Activated T-helper 17 cell treated with anti-CD3 and anti-CD28 coated beads, Interleukin-2, amount 50 U/mL, for 72 hours (primary cell): ENCODE data around the gene DMAC1. TPM values are rescaled to one million over a fixed set of nuclear protein-coding genes. Genes with fewer than 3 reads are reported as not detected.

Experiments
- ATAC-seq: fragments of 150-1000 bp; cut with Tn5 transposase; replicated peaks from 2 replicates; pipeline ENCODE4 v1.10.0; 2021; ENCODE audit warnings: mild to moderate bottlenecking, moderate library complexity
- H3K27ac Mint-ChIP-seq: one replicate; pipeline ENCODE4 v1.8.0; 2022; ENCODE audit warnings: mixed read lengths
- H3K27me3 Mint-ChIP-seq: one replicate; pipeline ENCODE4 v1.8.0; 2022; ENCODE audit warnings: mixed read lengths
- H3K36me3 Mint-ChIP-seq: one replicate; pipeline ENCODE4 v1.8.0; 2022; ENCODE audit warnings: low read depth, mild to moderate bottlenecking, mixed read lengths
- H3K4me1 Mint-ChIP-seq: one replicate; pipeline ENCODE4 v1.8.0; 2022; ENCODE audit warnings: mixed read lengths
- H3K4me3 Mint-ChIP-seq: one replicate; pipeline ENCODE4 v1.8.0; 2022; ENCODE audit warnings: mild to moderate bottlenecking, mixed read lengths
- H3K9me3 Mint-ChIP-seq: one replicate; pipeline ENCODE4 v1.8.0; 2022; ENCODE audit warnings: mixed read lengths
- total RNA-seq, 2 donors: library from RNA; stranded (reverse); gene quantifications; one replicate each; pipeline ENCODE4 v1.2.3, GENCODE V29; 2022

The DMAC1 gene
- total RNA-seq, 2 donors from 2014 or later = 23.6 to 35.1 TPM

GRCh38 chr9:7794196-7794595, 5.4 kb downstream of the DMAC1 start:
- no peaks in the 10 kb centered on the region for H3K9me3 Mint-ChIP-seq
- peak overlapping the region; percentile 7 for H3K4me3 Mint-ChIP-seq
- peaks cover 59% of the 10 kb centered on the region for H3K36me3 Mint-ChIP-seq
- ATAC-seq = peak; percentile 59
- H3K27me3 Mint-ChIP-seq = no peaks in the 10 kb centered on the region
- peaks cover 25% of the 10 kb centered on the region for H3K4me1 Mint-ChIP-seq
- peak overlapping the region; percentile 61 for H3K27ac Mint-ChIP-seq

GRCh38 chr9:7791394-7791793, 8.2 kb downstream of the DMAC1 start:
- H3K4me1 Mint-ChIP-seq = peaks cover 19% of the 10 kb centered on the region
- H3K36me3 Mint-ChIP-seq = peaks cover 38% of the 10 kb centered on the region
- no peak for ATAC-seq
- H3K4me3 Mint-ChIP-seq = no peak overlapping the region
- peak overlapping the region; percentile 18 for H3K27ac Mint-ChIP-seq
- no peaks in the 10 kb centered on the region for H3K9me3 Mint-ChIP-seq
- H3K27me3 Mint-ChIP-seq = no peaks in the 10 kb centered on the region

GRCh38 chr9:7790819-7791182, 8.8 kb downstream of the DMAC1 start:
- Mint-ChIP-seq H3K27ac (no peak overlapping the region), H3K4me1 (peaks cover 13% of the 10 kb centered on the region), H3K27me3 (no peaks in the 10 kb centered on the region), H3K36me3 (peaks cover 32% of the 10 kb centered on the region), H3K4me3 (no peak overlapping the region), H3K9me3 (no peaks in the 10 kb centered on the region)
- no peak for ATAC-seq

- ATAC-seq = no peak
- H3K27me3 Mint-ChIP-seq = no peaks in the 10 kb centered on the region
- H3K4me3 Mint-ChIP-seq = no peak overlapping the region
- H3K9me3 Mint-ChIP-seq = no peaks in the 10 kb centered on the region
- H3K36me3 Mint-ChIP-seq = peaks cover 26% of the 10 kb centered on the region
- H3K27ac Mint-ChIP-seq = no peak overlapping the region
- H3K4me1 Mint-ChIP-seq = peaks cover 10% of the 10 kb centered on the region
Measured at GRCh38 chr9:7790022-7790818, 9.4 kb downstream of the DMAC1 start.

DNA sequence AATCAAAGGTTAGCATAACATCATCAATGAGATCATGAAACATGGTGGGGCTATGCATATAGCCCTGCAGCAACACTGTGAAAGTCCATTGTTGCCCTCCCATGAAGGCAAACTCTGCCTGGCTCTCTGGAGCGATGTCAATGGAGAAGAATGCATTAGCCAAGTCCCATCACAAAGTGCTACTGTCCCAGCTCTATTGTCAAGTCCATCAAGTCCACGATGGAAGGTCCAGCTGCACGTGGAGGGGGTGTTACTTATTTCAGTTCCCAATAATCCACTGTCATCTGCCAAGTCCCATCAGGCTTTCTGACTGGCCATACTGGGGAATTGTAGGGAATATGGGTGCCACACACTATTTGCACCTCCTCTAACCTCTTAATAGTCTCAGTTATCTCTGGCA, 10.8 kb downstream of the DMAC1 start:
- H3K36me3 Mint-ChIP-seq = peaks cover 15% of the 10 kb centered on the region
- no peaks in the 10 kb centered on the region for H3K9me3 Mint-ChIP-seq
- H3K27me3 Mint-ChIP-seq = no peaks in the 10 kb centered on the region
- no peak overlapping the region for H3K27ac Mint-ChIP-seq
- no peak overlapping the region for H3K4me3 Mint-ChIP-seq
- H3K4me1 Mint-ChIP-seq = peaks cover 15% of the 10 kb centered on the region
- no peak for ATAC-seq

DNA sequence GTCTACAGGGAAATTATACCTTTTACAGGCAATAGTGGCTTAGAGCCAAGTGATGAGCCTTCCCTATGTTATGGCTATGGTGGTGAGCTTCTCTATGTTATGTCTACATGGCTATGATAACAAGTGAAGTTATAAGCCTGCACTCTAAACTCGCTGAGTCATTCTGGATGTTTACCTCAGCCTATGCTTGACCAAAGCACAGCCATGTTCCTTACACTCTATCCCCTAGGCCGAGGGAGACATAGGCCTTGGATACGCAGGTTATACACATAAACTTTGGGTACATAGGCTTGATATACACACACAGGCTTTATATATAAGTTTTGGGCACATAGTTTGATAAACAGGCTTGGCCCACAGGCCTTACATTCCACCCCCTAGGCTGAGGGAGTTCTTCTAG, 13.8 kb downstream of the DMAC1 start:
- peak overlapping the region; percentile 7 for H3K27ac Mint-ChIP-seq
- H3K4me1 Mint-ChIP-seq = peaks cover 5% of the 10 kb centered on the region

DNA sequence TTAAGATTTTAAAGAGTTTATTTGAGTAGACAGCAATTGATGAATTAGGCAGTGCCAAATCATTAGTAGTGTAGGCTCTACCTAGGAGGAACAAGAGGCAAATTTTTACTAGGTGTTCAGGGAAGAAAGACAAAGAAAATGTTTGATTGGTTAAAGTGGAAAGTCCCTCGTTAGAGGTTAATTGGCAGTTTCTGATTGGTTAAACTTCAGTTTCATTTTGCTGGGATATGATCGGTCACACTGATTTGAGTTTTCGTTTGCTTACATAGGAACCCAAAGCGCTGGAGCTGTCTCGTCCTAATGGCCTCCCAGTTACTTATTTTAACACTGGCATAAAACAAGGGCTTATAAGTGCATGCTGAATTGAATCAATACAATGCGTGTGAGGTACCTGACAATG, 15.1 kb downstream of the DMAC1 start:
- Mint-ChIP-seq H3K36me3 (no peaks in the 10 kb centered on the region), H3K27ac (no peak overlapping the region), H3K27me3 (no peaks in the 10 kb centered on the region), H3K4me3 (peak overlapping the region; percentile 20), H3K9me3 (no peaks in the 10 kb centered on the region), H3K4me1 (peaks cover 5% of the 10 kb centered on the region)
- ATAC-seq = peak; percentile 67

More for the DNA sequence above, 13.8 kb downstream of the DMAC1 start:
- no peaks in the 10 kb centered on the region for H3K36me3 Mint-ChIP-seq
- no peaks in the 10 kb centered on the region for H3K27me3 Mint-ChIP-seq
- ATAC-seq = no peak
- no peak overlapping the region for H3K4me3 Mint-ChIP-seq
- H3K9me3 Mint-ChIP-seq = no peaks in the 10 kb centered on the region

GRCh38 chr9:7783635-7784063, 15.9 kb downstream of the DMAC1 start:
- no peaks in the 10 kb centered on the region for H3K27me3 Mint-ChIP-seq
- ATAC-seq = peak; percentile 37
- no peak overlapping the region for H3K27ac Mint-ChIP-seq
- no peaks in the 10 kb centered on the region for H3K36me3 Mint-ChIP-seq
- H3K4me1 Mint-ChIP-seq = peaks cover 5% of the 10 kb centered on the region
- no peak overlapping the region for H3K4me3 Mint-ChIP-seq
- H3K9me3 Mint-ChIP-seq = no peaks in the 10 kb centered on the region

- H3K27me3 Mint-ChIP-seq = no peaks in the 10 kb centered on the region
- H3K9me3 Mint-ChIP-seq = no peaks in the 10 kb centered on the region
- no peak for ATAC-seq
- no peak overlapping the region for H3K27ac Mint-ChIP-seq
- peaks cover 5% of the 10 kb centered on the region for H3K4me1 Mint-ChIP-seq
- no peak overlapping the region for H3K4me3 Mint-ChIP-seq
- H3K36me3 Mint-ChIP-seq = no peaks in the 10 kb centered on the region
Measured at GRCh38 chr9:7782400-7783120, 17.0 kb downstream of the DMAC1 start.

DNA sequence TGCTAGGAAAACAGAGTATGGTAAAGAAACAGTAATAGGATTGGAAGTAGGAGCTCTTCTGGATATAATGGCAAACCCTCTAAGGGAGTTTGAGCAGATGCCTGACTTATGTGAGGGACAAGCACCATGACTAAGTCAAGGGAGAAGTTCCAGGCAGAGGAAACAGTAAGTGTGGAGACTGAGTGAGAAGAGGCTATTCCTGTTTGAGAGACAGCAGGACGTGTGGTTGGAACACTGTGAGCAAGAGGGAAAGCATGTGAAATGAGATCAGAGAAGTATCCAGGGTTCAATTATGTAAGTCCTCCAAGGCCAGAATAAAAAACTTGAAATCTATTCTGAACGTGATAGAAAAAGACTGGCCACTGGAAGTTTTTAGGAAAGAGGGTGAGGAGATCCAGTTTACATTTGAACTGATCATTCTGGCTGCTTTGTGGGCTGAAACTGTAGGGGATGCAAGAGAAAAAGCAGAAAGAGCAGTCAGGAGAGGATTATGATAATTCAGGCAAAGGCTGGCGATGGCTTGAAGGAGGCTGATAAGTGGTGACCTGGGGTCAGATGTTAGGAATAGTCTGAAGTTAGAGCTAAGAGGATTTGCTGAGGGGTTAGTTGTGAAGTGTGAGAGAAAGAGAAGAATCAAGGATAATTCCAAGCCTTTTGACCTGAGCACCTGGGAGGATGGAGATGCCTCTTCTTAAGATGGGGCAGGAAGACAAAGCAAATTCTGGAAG, 19.2 kb downstream of the DMAC1 start:
- Mint-ChIP-seq H3K27me3 (peaks cover 4% of the 10 kb centered on the region), H3K36me3 (no peaks in the 10 kb centered on the region), H3K4me1 (peaks cover 5% of the 10 kb centered on the region), H3K9me3 (no peaks in the 10 kb centered on the region), H3K4me3 (no peak overlapping the region), H3K27ac (no peak overlapping the region)
- no peak for ATAC-seq

DNA sequence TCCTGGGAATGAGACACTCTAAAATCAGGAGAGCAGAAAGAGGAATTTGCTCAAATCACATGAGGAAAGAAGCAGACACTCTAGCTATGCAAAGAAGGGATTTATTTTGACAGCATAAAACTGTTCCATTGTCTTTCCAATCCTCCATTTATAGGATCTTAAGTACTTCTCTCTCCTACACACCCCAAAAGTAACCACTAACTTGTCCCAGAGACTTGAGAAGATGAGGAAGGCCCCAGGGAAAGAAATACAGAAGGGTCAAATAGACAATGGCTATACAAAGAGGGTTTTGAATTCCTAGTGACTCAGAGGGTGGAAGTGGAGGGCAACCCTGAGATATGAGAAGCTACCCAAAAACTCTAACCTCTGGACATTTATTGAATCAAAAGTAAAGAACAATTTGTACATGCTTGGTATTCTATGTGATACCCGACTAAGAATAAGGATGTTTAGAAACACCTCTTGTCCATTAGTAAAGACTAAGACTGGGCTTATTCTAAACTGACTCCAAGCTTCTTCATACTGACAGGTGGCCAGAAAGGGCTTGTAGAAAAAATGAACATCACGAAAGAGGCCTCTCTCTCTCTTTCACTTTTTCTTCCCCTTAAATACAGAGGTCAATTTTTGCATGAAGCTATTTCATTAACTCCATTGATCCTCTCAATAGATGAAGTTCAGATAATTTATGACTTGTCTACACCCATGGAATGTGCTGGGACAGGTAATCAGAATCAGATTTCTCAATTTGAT, 20.6 kb downstream of the DMAC1 start:
- Mint-ChIP-seq H3K4me1 (no peaks in the 10 kb centered on the region), H3K27me3 (peaks cover 4% of the 10 kb centered on the region), H3K9me3 (no peaks in the 10 kb centered on the region), H3K4me3 (no peak overlapping the region), H3K36me3 (no peaks in the 10 kb centered on the region), H3K27ac (no peak overlapping the region)
- ATAC-seq = no peak

DNA sequence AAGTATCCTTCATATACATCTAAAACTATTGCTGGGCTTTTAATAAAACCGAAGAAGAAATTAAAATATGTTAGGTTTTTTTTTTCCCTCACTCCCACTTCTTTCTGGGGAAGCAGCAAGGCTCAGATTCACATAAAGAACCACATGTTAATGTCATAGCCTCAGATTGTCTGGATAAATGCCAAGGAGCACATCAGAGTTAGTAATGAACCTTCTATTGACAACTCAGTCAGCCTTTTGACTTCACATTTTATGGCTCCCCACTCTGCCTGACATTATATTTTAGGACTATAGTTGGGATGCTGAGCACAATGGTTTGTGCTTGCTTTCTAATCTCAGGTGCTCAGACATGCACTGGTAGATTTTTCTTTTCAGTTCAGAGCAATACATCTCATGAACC, 21.8 kb downstream of the DMAC1 start:
- peaks cover 4% of the 10 kb centered on the region for H3K27me3 Mint-ChIP-seq
- H3K4me3 Mint-ChIP-seq = no peak overlapping the region
- H3K4me1 Mint-ChIP-seq = no peaks in the 10 kb centered on the region
- H3K36me3 Mint-ChIP-seq = no peaks in the 10 kb centered on the region
- no peak overlapping the region for H3K27ac Mint-ChIP-seq
- ATAC-seq = no peak
- H3K9me3 Mint-ChIP-seq = no peaks in the 10 kb centered on the region

DNA sequence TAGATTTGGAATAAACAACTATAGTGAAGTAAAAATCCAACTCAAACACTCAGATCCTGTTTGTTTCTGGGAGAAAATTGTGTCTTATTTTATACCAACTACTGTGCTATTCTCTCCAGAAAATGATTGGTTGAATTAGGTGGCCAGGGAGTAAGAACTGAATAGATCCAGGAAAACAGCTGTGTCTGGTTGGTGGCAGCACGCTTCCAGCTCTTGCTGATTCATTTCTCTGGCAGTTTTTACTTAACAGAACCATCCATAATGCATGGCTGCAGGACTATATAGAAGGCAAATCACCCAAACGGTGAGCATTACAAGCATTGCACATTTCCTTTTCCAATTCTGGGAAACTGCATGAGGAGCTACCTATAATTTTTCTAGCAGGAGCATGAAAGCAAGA, 29.5 kb downstream of the DMAC1 start:
- Mint-ChIP-seq H3K4me3 (no peak overlapping the region), H3K9me3 (peaks cover under 1% of the 10 kb centered on the region), H3K4me1 (no peaks in the 10 kb centered on the region), H3K27ac (no peak overlapping the region), H3K36me3 (no peaks in the 10 kb centered on the region), H3K27me3 (peaks cover 11% of the 10 kb centered on the region)
- ATAC-seq = no peak

DNA sequence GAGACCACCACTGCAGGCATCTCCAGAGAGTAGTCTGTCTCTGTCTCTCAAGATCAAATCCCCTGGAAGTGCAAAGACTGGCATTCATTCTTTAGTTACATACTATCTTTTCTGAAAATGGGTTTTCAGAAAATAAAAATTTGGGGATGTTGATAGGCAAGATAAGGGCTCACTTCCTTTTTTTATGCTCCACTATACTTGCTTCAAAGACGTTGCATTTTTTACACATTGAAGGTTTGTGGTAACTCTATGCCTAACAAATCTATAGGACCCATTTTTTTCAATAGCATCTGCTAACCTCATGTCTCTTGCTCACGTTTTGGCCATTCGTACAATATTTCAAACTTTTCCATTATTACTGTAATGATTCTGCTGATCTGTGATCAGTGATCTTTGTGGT, 37.0 kb downstream of the DMAC1 start:
- no peak overlapping the region for H3K4me3 Mint-ChIP-seq
- peaks cover 6% of the 10 kb centered on the region for H3K9me3 Mint-ChIP-seq
- H3K4me1 Mint-ChIP-seq = no peaks in the 10 kb centered on the region
- ATAC-seq = no peak
- no peaks in the 10 kb centered on the region for H3K36me3 Mint-ChIP-seq
- H3K27ac Mint-ChIP-seq = no peak overlapping the region
- H3K27me3 Mint-ChIP-seq = no peaks in the 10 kb centered on the region
